Forelimb muscle (tissue), 1 donor: Measurements from ENCODE around the gene OR2A14. TPM values are rescaled to one million over a fixed set of nuclear protein-coding genes. Genes with fewer than 3 reads are reported as not detected.
"Not testable (repeated sequence)": the region's sequence is repeated elsewhere in the genome, so short reads cannot be mapped to it uniquely, and the experiment has no call there.

Experiments
- DNase-seq: peaks from one replicate; pipeline ENCODE4 v3.0.0-alpha.2; 2013; ENCODE audit warnings: low read depth
- polyA plus RNA-seq: library from polyadenylated mRNA; unstranded; fragments of 120-200 nt; gene quantifications from one replicate; pipeline ENCODE4 v1.2.1, GENCODE V29; 2013; ENCODE audit not compliant: insufficient read length

The OR2A14 gene
- polyA plus RNA-seq = not detected

- DNase-seq = no peak
These were observed at the start of gene OR2A14 for GRCh38 chr7:144122876-144123275. Gene OR2A14, plus strand, starts transcription at chr7:144123176. Its CDS starts 5,937 bp downstream, at chr7:144129113.

- no peak for DNase-seq
These were observed 48.6 kb upstream of the OR2A14 start for GRCh38 chr7:144074374-144074773.

GRCh38 chr7:144085978-144086377 lies 37.0 kb upstream of the OR2A14 start, which contains the start of gene OR2A12:
Gene OR2A12, plus strand, starts transcription at chr7:144086278. Its CDS starts 8,830 bp downstream, at chr7:144095108.
- no peak for DNase-seq

- DNase-seq = no peak
These were observed 36.2 kb upstream of the OR2A14 start for GRCh38 chr7:144086730-144087129.

GRCh38 chr7:144087230-144087629 lies 35.7 kb upstream of the OR2A14 start:
- no peak for DNase-seq

GRCh38 chr7:144090667-144091066 lies 32.3 kb upstream of the OR2A14 start:
- DNase-seq = no peak

- DNase-seq = no peak
These were observed 24.2 kb upstream of the OR2A14 start for GRCh38 chr7:144098776-144099175.

GRCh38 chr7:144100607-144101006 lies 22.4 kb upstream of the OR2A14 start:
- DNase-seq = no peak

- DNase-seq = no peak
These were observed 20.9 kb upstream of the OR2A14 start for GRCh38 chr7:144102041-144102440.

- DNase-seq = no peak
These were observed 17.8 kb upstream of the OR2A14 start for GRCh38 chr7:144105211-144105610.

GRCh38 chr7:144109283-144109682 lies 13.7 kb upstream of the OR2A14 start, which contains the start of gene OR2A2:
Gene OR2A2, plus strand, starts transcription at chr7:144109583. Its CDS starts 0 bp downstream, at chr7:144109583.
- no peak for DNase-seq

- DNase-seq = no peak
These were observed 12.7 kb upstream of the OR2A14 start for GRCh38 chr7:144110272-144110671.

- no peak for DNase-seq
These were observed 9.3 kb upstream of the OR2A14 start for GRCh38 chr7:144113651-144114050.

GRCh38 chr7:144118341-144118740 lies 4.6 kb upstream of the OR2A14 start:
- no peak for DNase-seq

- peak; percentile 29 for DNase-seq
These were observed 4.8 kb downstream of the OR2A14 start for GRCh38 chr7:144127714-144128334.

GRCh38 chr7:144129601-144130000 lies 6.6 kb downstream of the OR2A14 start:
- not testable (repeated sequence) for DNase-seq

GRCh38 chr7:144130730-144131129 lies 7.8 kb downstream of the OR2A14 start:
- DNase-seq = no peak

- DNase-seq = no peak
These were observed 9.3 kb downstream of the OR2A14 start for GRCh38 chr7:144132262-144132661.

- DNase-seq = no peak
These were observed 10.3 kb downstream of the OR2A14 start for GRCh38 chr7:144133307-144133706.

GRCh38 chr7:144134116-144134515 lies 11.1 kb downstream of the OR2A14 start:
- DNase-seq = no peak

- DNase-seq = no peak
These were observed 14.5 kb downstream of the OR2A14 start for GRCh38 chr7:144137501-144137900.

- no peak for DNase-seq
These were observed 19.2 kb downstream of the OR2A14 start for GRCh38 chr7:144142187-144142586.

GRCh38 chr7:144144426-144144825 lies 21.4 kb downstream of the OR2A14 start:
- no peak for DNase-seq
